VCaP (cell line): ENCODE results near the gene DUSP16.
A peak's percentile ranks its signal among the peaks of the same experiment; 100 is the strongest.

Source experiments
- H3K27ac ChIP-seq: fragments of 450-650 bp; 2 replicates; pipeline ENCODE4 v1.5.1; 2017
- TF ChIP-seq, protein P1 (sequence below): fragments of 450-650 bp; conservative IDR thresholded peaks from 2 replicates; pipeline ENCODE4 v1.5.1; 2017; ENCODE audit warnings: mild to moderate bottlenecking, moderate library complexity

Gene DUSP16

DNA sequence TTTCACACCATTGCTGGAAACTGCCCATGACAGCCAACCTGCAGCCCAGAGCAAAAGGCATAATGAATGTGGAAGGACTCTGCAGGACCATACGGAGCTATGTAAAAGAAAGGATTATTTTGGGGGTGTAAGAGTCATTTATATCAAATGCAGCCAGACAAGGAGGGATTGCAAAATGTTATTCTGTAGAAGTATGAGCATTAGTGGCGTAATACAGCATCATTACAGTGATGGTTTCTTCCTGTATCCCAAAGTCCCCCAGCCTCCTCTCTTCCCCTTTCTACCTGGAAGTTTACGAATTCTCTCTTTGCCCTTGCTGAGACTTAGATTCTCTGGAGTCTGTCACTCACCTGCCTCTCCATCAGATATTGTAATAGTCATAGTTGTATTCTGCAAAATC lies 115.9 kb downstream of the DUSP16 start:
- no peak overlapping the region for H3K27ac ChIP-seq
- TF ChIP-seq, protein P1, sequence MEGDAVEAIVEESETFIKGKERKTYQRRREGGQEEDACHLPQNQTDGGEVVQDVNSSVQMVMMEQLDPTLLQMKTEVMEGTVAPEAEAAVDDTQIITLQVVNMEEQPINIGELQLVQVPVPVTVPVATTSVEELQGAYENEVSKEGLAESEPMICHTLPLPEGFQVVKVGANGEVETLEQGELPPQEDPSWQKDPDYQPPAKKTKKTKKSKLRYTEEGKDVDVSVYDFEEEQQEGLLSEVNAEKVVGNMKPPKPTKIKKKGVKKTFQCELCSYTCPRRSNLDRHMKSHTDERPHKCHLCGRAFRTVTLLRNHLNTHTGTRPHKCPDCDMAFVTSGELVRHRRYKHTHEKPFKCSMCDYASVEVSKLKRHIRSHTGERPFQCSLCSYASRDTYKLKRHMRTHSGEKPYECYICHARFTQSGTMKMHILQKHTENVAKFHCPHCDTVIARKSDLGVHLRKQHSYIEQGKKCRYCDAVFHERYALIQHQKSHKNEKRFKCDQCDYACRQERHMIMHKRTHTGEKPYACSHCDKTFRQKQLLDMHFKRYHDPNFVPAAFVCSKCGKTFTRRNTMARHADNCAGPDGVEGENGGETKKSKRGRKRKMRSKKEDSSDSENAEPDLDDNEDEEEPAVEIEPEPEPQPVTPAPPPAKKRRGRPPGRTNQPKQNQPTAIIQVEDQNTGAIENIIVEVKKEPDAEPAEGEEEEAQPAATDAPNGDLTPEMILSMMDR = no peak

DNA sequence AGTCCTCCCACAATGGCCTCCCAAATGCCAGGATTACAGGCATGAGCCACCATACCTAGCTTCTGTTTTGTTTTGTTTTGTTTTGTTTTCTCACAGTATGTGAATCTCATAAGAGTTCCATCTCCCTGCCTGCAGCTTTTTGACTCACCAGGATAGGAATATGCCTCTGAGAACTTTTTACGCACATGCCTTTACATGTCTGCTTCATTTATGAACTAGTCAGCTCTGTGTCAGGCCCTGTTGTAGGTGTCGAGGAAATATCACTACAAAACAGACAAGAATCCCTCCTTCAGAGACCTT lies 116.8 kb downstream of the DUSP16 start:
- H3K27ac ChIP-seq = no peak overlapping the region
- TF ChIP-seq, protein P1 = no peak

DNA sequence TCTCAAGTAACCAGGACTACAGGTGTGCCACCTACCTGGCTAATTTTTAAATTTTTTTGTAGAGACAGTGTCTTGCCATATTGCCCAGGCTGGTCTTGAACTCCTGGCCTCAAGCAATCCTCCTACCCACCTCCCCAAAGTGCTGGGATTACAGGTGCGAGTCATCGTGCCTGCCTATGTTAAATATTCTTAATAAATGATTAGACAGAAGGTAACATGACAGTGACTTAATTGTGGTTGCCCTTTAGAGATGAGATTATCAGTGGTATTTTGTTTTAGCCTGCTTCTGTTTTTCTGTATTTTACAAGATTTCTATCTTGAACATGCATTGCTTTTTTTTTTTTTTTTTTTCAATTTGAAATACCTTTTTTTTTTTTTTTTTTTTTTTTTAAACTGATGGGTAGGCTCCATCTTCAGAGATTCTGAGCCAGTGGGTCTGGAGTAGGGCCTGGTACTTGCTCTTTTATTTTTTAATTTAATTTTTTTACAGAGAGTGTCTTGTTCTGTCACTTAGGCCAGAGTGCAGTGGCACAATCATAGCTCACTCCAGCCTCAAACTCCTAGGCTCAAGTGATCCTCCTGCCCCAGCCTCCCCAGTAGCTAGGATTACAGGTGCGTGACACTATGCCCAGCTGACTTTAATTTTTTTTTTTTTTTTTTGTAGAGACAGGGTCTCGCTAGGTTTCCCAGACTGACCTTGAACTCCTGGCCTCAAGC lies 117.3 kb downstream of the DUSP16 start:
- TF ChIP-seq, protein P1 = no peak
- no peak overlapping the region for H3K27ac ChIP-seq

DNA sequence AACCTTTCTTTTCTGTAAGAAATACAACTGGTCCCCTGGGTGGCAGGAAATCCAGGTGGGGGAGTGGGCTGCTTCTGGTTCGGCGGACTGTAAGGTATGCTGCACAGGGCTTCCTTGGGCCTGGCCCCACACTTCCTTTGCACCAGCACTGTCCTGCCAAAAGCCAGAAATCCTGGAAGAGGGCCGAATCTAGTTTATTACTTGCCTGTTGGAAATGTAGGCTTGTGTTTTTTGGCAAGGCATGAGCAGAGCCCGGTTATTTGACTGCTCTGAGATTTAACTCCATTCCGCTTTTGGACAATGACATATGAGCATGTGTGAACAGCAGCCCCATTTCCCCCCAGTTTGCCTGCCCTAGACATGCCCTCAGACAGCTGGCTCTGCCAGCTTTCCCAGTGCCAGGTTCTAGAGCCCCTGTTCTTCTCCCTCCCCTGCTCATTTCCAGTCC lies 119.2 kb downstream of the DUSP16 start:
- H3K27ac ChIP-seq = peak overlapping the region; percentile 63
- TF ChIP-seq, protein P1 = no peak

DNA sequence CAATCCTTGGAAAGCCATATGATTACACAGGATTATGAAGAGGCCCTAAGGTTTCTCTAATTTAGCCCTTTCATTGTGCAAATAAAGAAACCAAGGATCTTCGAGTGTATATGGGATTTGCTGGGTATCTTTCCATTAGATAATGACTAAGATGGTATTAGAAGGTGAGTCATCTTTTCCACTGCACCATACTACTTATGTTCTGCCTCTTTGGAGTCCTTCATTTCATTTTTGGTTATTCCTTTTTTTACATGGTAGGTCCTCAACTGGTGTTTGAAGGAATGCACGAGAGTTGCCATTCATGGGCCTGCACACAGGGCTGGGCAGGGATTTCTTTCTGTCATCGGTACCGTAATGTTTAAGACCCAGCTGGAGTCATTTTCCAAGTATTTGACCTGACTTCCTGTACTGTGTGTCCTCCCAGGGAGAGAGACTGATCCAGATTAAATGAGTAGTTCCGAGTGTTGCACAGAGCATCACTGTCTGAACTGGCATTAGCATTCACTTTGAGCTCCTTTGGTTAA lies 120.1 kb downstream of the DUSP16 start:
- TF ChIP-seq, protein P1 = no peak
- peak overlapping the region; percentile 63 for H3K27ac ChIP-seq

DNA sequence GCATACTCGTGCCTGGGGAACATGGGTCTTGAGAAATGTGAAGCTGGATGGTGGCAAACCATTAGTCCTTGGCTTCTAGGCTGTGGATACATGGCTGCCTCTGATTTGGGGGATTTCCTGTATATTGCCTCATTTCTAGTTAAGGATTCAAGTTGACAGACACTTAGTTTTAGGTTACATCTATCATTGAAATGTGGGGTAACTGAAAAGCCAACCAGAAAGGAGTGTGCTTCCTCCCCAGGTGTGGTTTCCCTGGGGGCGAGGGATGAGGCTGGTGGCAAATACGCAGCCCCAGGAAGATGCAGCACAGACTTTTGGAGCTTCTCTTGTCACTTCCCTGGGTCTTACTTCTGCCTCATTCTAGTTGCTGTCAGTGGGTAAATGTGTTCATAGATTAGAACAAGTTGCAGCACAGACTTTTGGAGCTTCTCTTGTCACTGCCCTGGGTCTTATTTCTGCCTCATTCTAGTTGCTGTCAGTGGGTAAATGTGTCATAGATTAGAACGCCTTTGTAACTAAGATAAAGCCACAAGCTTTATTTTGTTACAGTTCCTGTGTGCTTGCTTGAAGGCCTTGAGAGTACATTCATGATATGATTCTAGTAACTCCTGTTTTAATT lies 120.7 kb downstream of the DUSP16 start:
- TF ChIP-seq, protein P1 = no peak
- H3K27ac ChIP-seq = peak overlapping the region; percentile 63

DNA sequence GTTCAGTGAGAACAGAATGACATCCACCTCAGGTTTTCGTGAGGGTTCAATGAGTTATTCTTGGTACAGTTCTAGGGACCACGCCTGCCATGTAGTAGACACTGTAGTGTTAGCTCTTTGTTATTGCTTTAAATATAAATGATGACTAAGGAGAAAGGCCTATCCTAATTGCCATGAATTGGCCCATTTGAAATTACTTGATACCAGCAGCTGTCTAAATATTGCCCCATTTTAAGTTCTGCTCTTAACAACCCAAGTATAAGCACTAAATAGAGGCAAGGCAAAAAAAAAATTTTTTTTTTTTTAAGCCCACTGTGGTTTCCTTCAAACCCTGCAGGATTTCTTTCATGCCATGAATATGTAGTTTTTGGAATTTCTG lies 121.2 kb downstream of the DUSP16 start:
- peak overlapping the region; percentile 63 for H3K27ac ChIP-seq
- TF ChIP-seq, protein P1 = no peak
